Epithelial cell of proximal tubule (primary cell): Measurements from ENCODE around the gene TRPM3. TPM values are rescaled to one million over a fixed set of nuclear protein-coding genes. Genes with fewer than 3 reads are reported as not detected.

Experiments
- DNase-seq: peaks from one replicate; pipeline ENCODE4 v3.0.0-alpha.2; 2011; ENCODE audit warnings: low read depth
- H3K4me3 ChIP-seq: 2 replicates; pipeline ENCODE4 v1.5.1; 2011; ENCODE audit warnings: low read depth, mild to moderate bottlenecking, low read length
- CTCF ChIP-seq: conservative IDR thresholded peaks from 2 replicates; pipeline ENCODE4 v1.5.1; 2012; ENCODE audit warnings: low read depth, mild to moderate bottlenecking, low read length
- total RNA-seq: library from RNA; depleted of rRNA; stranded (reverse); fragments of >200 nt; gene quantifications from 2 replicates; pipeline ENCODE4 v1.2.3, GENCODE V29; 2015

The TRPM3 gene
- total RNA-seq, 1 donor from 2014 or later: not detected

- TF ChIP-seq CTCF: no peak
- DNase-seq: no peak
- no peak overlapping the region for H3K4me3 ChIP-seq
These were observed 590.7 kb downstream of the TRPM3 start for GRCh38 chr9:70530716-70531115.

- no peak overlapping the region for H3K4me3 ChIP-seq
- DNase-seq: no peak
- no peak for TF ChIP-seq CTCF
These were observed 591.6 kb downstream of the TRPM3 start for GRCh38 chr9:70529833-70530232.

GRCh38 chr9:70529377-70529776 is 592.0 kb downstream of the TRPM3 start:
- H3K4me3 ChIP-seq: no peak overlapping the region
- TF ChIP-seq CTCF: no peak

GRCh38 chr9:70526902-70527301 is 594.5 kb downstream of the TRPM3 start:
- no peak for TF ChIP-seq CTCF
- no peak for DNase-seq

More at GRCh38 chr9:70529377-70529776, 592.0 kb downstream of the TRPM3 start:
- DNase-seq: no peak

GRCh38 chr9:70525519-70525918 is 595.9 kb downstream of the TRPM3 start:
- no peak overlapping the region for H3K4me3 ChIP-seq
- DNase-seq: no peak
- TF ChIP-seq CTCF: no peak

More at GRCh38 chr9:70526902-70527301, 594.5 kb downstream of the TRPM3 start:
- H3K4me3 ChIP-seq: no peak overlapping the region

- H3K4me3 ChIP-seq: no peak overlapping the region
- no peak for TF ChIP-seq CTCF
- DNase-seq: no peak
These were observed 601.3 kb downstream of the TRPM3 start for GRCh38 chr9:70519912-70520724.
